HPDE6-E6E7 (cell line): Measurements from ENCODE around the gene RBMS1.

Experiments
- DNase-seq: peaks from one replicate; pipeline ENCODE4 v3.0.0; 2011; ENCODE audit warnings: missing footprints; ENCODE audit errors: extremely low spot score

The RBMS1 gene

GRCh38 chr2:160493227-160494028, at the start of gene RBMS1:
Gene RBMS1, minus strand, starts transcription at chr2:160493807. Its CDS starts 444 bp downstream, at chr2:160493363.
- peak; percentile 32 for DNase-seq

GRCh38 chr2:160541745-160542144, 48.1 kb upstream of the RBMS1 start:
- DNase-seq, result no peak

GRCh38 chr2:160538559-160539355, 45.1 kb upstream of the RBMS1 start:
- DNase-seq, result no peak

- no peak for DNase-seq
Measured at GRCh38 chr2:160538115-160538514, 44.5 kb upstream of the RBMS1 start.

- DNase-seq, result no peak
Measured at GRCh38 chr2:160534996-160535395, 41.4 kb upstream of the RBMS1 start.

GRCh38 chr2:160534249-160534648, 40.6 kb upstream of the RBMS1 start:
- DNase-seq, result no peak

- no peak for DNase-seq
Measured at GRCh38 chr2:160533482-160533881, 39.9 kb upstream of the RBMS1 start.

GRCh38 chr2:160532388-160532787, 38.8 kb upstream of the RBMS1 start:
- no peak for DNase-seq

- DNase-seq, result no peak
Measured at GRCh38 chr2:160522951-160523710, 29.5 kb upstream of the RBMS1 start.

GRCh38 chr2:160517731-160518130, 24.1 kb upstream of the RBMS1 start:
- no peak for DNase-seq

GRCh38 chr2:160516547-160517365, 23.1 kb upstream of the RBMS1 start:
- no peak for DNase-seq

GRCh38 chr2:160515120-160515519, 21.5 kb upstream of the RBMS1 start:
- DNase-seq, result no peak

- no peak for DNase-seq
Measured at GRCh38 chr2:160513120-160513519, 19.5 kb upstream of the RBMS1 start.

- DNase-seq, result no peak
Measured at GRCh38 chr2:160512491-160512890, 18.9 kb upstream of the RBMS1 start.

GRCh38 chr2:160510617-160511016, 17.0 kb upstream of the RBMS1 start:
- DNase-seq, result no peak

GRCh38 chr2:160509016-160509415, 15.4 kb upstream of the RBMS1 start:
- no peak for DNase-seq

- DNase-seq, result no peak
Measured at GRCh38 chr2:160507464-160507863, 13.9 kb upstream of the RBMS1 start.

- no peak for DNase-seq
Measured at GRCh38 chr2:160507046-160507407, 13.4 kb upstream of the RBMS1 start.

- DNase-seq, result no peak
Measured at GRCh38 chr2:160506371-160507045, 12.9 kb upstream of the RBMS1 start.

GRCh38 chr2:160505256-160505655, 11.6 kb upstream of the RBMS1 start:
- no peak for DNase-seq

GRCh38 chr2:160502478-160502877, 8.9 kb upstream of the RBMS1 start:
- DNase-seq, result no peak
